ENCODE data around the gene ADRA1B. TPM values are rescaled to one million over a fixed set of nuclear protein-coding genes. Genes with fewer than 3 reads are reported as not detected.

ADRA1B gene
- total and polyA plus RNA-seq, 2 of the 8 experiments (the other 6 are each of a cell fraction or from before 2014, with no cell fraction given) = not detected

- no peaks in the 10 kb centered on the region for H3K79me2 ChIP-seq (ENCODE audit: control insufficient read depth in 1 of 2, insufficient read depth in 2 of 2, low read length in 2 of 2)
- H3K27ac ChIP-seq (ENCODE audit: low read depth, low read length) = no peak overlapping the region
- no peaks in the 10 kb centered on the region for H4K20me1 ChIP-seq (replicated peaks in 1 of 2; ENCODE audit: control insufficient read depth in 1 of 2, insufficient read depth in 2 of 2, low read length in 2 of 2)
- no peak overlapping the region for H2BK5ac ChIP-seq (ENCODE audit: low read depth, low read length)
- no peaks in the 10 kb centered on the region for H3K4me1 ChIP-seq (replicated peaks in 1 of 4; ENCODE audit: control insufficient read depth in 3 of 4, insufficient read depth in 4 of 4, low read length in 3 of 4)
- H3K79me1 ChIP-seq (ENCODE audit: low read depth, low read length) = no peaks in the 10 kb centered on the region
- H4K91ac ChIP-seq (replicated peaks; ENCODE audit: insufficient read length, low read length) = no peak overlapping the region
- H3K9ac ChIP-seq (replicated peaks in 1 of 4; ENCODE audit: extremely low read depth in 1 of 4, low read depth in 3 of 4, low read length in 3 of 4) = no peak overlapping the region
- no peak overlapping the region for H2BK15ac ChIP-seq (ENCODE audit: low read length)
- no peak overlapping the region for H4K5ac ChIP-seq (ENCODE audit: insufficient read length, low read depth, low read length)
- H3K56ac ChIP-seq (replicated peaks; ENCODE audit: insufficient read length, low read depth, low read length) = no peak overlapping the region
- H4K8ac ChIP-seq (ENCODE audit: extremely low read depth, insufficient read depth, low read length) = no peak overlapping the region
- no peak overlapping the region for H3K14ac ChIP-seq (ENCODE audit: insufficient read length)
- no peak overlapping the region for H3K23ac ChIP-seq (ENCODE audit: insufficient read length)
- H3K27me3 ChIP-seq (replicated peaks in 1 of 4; ENCODE audit: control insufficient read depth in 3 of 4, extremely low read depth in 1 of 4, insufficient read depth in 3 of 4, low read length in 3 of 4) = peaks cover 0 to 5% (median under 1%) of the 10 kb centered on the region in 4 experiments; a peak in 2 of 7 replicates
- H2BK120ac ChIP-seq (replicated peaks; ENCODE audit: low read depth, low read length) = no peak overlapping the region
- H2BK12ac ChIP-seq (ENCODE audit: low read depth, low read length) = no peak overlapping the region
- DNase-seq (ENCODE audit: low read depth in 1 of 2, low spot score in 2 of 2) (no peak), FAIRE-seq (no peak)
- H2AK5ac ChIP-seq (ENCODE audit: low read depth, low read length) = no peak overlapping the region
- no peak overlapping the region for H3K18ac ChIP-seq (ENCODE audit: extremely low read depth, low read length)
- H3K4ac ChIP-seq (replicated peaks; ENCODE audit: insufficient read length, low read depth, low read length) = no peak overlapping the region
- no peak overlapping the region for H3K4me2 ChIP-seq (ENCODE audit: insufficient read depth in 1 of 2, low read depth in 2 of 2, low read length in 2 of 2)
- no peak overlapping the region for H2BK20ac ChIP-seq (ENCODE audit: low read length)
- no peak overlapping the region for H2AFZ ChIP-seq (ENCODE audit: low read length)
- no peaks in the 10 kb centered on the region for H3K36me3 ChIP-seq (ENCODE audit: control insufficient read depth in 2 of 4, insufficient read depth in 4 of 4, low read length in 3 of 4)
- H3K23me2 ChIP-seq (ENCODE audit: low read depth, low read length) = no peaks in the 10 kb centered on the region
- peaks cover 0 to 4% of the 10 kb centered on the region in 2 experiments; a peak in 1 of 4 replicates for H3K9me3 ChIP-seq (ENCODE audit: insufficient read depth in 2 of 2, low read depth in 1 of 2, low read length in 1 of 2)
- CTCF ChIA-PET (ENCODE audit: partially characterized antibody) = no interaction called here
- no peak overlapping the region for H3K4me3 ChIP-seq (ENCODE audit: extremely low read depth in 1 of 4, insufficient read depth in 2 of 4, low read depth in 3 of 4, low read length in 4 of 4)
- POLR2A ChIA-PET (ENCODE audit: partially characterized antibody) = no interaction called here
- WGBS, 2 experiments (ENCODE audit: extremely low coverage in 1 of 2, insufficient coverage in 1 of 2, insufficient read length in 1 of 2, insufficient replicate concordance in 2 of 2, low coverage in 1 of 2, low lambda C conversion rate in 2 of 2, missing lambda C conversion rate in 1 of 2) = 92% methylated on average over 1 of the region's 1 CpG; no CpG with 5 or more reads in 1 of the 2 experiments
- no peak for TF ChIP-seq RAD21 (IDR thresholded peaks at IDR 0.05 in 1 of 2, conservative IDR thresholded peaks at IDR 0.05 in 1 of 2; ENCODE audit: low read depth in 2 of 2, low read length in 2 of 2)
- no peak for TF ChIP-seq SUZ12 (IDR thresholded peaks at IDR 0.05; ENCODE audit: low read length)
- TF ChIP-seq TAF7 (optimal IDR thresholded peaks at IDR 0.05; ENCODE audit: borderline replicate concordance, low read depth, low read length) = no peak
- no peak for TF ChIP-seq SIX5 (IDR thresholded peaks at IDR 0.05; ENCODE audit: low read depth, low read length)
- no peak for TF ChIP-seq EGR1 (IDR thresholded peaks at IDR 0.05; ENCODE audit: borderline replicate concordance, low read depth, low read length)
- no peak for TF ChIP-seq CTBP2 (IDR thresholded peaks at IDR 0.05; ENCODE audit: borderline replicate concordance, insufficient read depth, insufficient read length, low read length)
- no peak for TF ChIP-seq KDM4A (IDR thresholded peaks at IDR 0.05; ENCODE audit: low read depth, low read length, severe bottlenecking)
- TF ChIP-seq SIN3A (conservative IDR thresholded peaks at IDR 0.05 in 1 of 2, IDR thresholded peaks at IDR 0.05 in 1 of 2; ENCODE audit: low read depth in 1 of 2, low read length in 2 of 2) = no peak
Measured at GRCh38 chr5:159992566-159992965, 76.3 kb downstream of the ADRA1B start.
